Smooth muscle cell (in vitro differentiated cells): ENCODE results near the gene CDH18. TPM values are rescaled to one million over a fixed set of nuclear protein-coding genes. Genes with fewer than 3 reads are reported as not detected.

Experiments
- DNase-seq: peaks from one replicate; lab custom pipeline; 2025; ENCODE audit not compliant: unreplicated experiment; lab: John Stamatoyannopoulos, UW
- H2AFZ ChIP-seq: fragments of 200-600 bp; sonication (generic); 2 replicates; pipeline ENCODE4 v1.6.0; 2016; ENCODE audit warnings: antibody characterized with exemption, low read depth, mild to moderate bottlenecking
- H3F3A ChIP-seq: fragments of 200-600 bp; sonication (generic); 2 replicates; pipeline ENCODE4 v1.6.0; 2017; ENCODE audit warnings: antibody characterized with exemption, low read depth
- H3K27ac ChIP-seq: fragments of 200-600 bp; sonication (generic); 2 replicates; pipeline ENCODE4 v1.5.1; 2016; ENCODE audit warnings: low read depth, mild to moderate bottlenecking
- H3K27me3 ChIP-seq: fragments of 200-600 bp; sonication (generic); 2 replicates; pipeline ENCODE4 v1.6.1; 2016; ENCODE audit warnings: low read depth, mild to moderate bottlenecking
- H3K36me3 ChIP-seq: fragments of 200-600 bp; sonication (generic); 2 replicates; pipeline ENCODE4 v1.5.1; 2016; ENCODE audit warnings: low read depth
- H3K4me1 ChIP-seq: fragments of 200-600 bp; sonication (generic); 2 replicates; pipeline ENCODE4 v1.5.1; 2016; ENCODE audit warnings: low read depth
- H3K4me2 ChIP-seq: fragments of 200-600 bp; sonication (generic); 2 replicates; pipeline ENCODE4 v1.6.0; 2016; ENCODE audit warnings: mild to moderate bottlenecking
- H3K4me3 ChIP-seq: fragments of 200-600 bp; sonication (generic); 2 replicates; pipeline ENCODE4 v1.5.1; 2016; ENCODE audit warnings: mild to moderate bottlenecking
- H3K79me2 ChIP-seq: fragments of 200-600 bp; sonication (generic); 2 replicates; pipeline ENCODE4 v1.6.0; 2016; ENCODE audit warnings: low read depth, mild to moderate bottlenecking
- H3K9ac ChIP-seq: fragments of 200-600 bp; sonication (generic); 2 replicates; pipeline ENCODE4 v1.6.0; 2016; ENCODE audit warnings: low read depth
- H3K9me3 ChIP-seq: fragments of 200-600 bp; sonication (generic); replicated peaks from 2 replicates; pipeline ENCODE4 v1.5.1; 2016; ENCODE audit warnings: low read depth
- H4K20me1 ChIP-seq: fragments of 200-600 bp; sonication (generic); 2 replicates; pipeline ENCODE4 v1.6.0; 2016; ENCODE audit warnings: low read depth
- WGBS: methylation state at CpG from one replicate; pipeline ENCODE4 v1.1.7; 2016; ENCODE audit warnings: low lambda C conversion rate; 5-methylcytosine and 5-hydroxymethylcytosine counted together
- polyA plus RNA-seq: library from polyadenylated mRNA; unstranded; fragments of >200 nt; fragmentation: Nextera tagmentation; extraction: Ambion mirVana; gene quantifications from 2 replicates; pipeline ENCODE4 v1.2.1, GENCODE V29; 2016
- total RNA-seq: library from RNA; depleted of rRNA; stranded (reverse); fragments of >200 nt; gene quantifications from 2 replicates; pipeline ENCODE4 v1.2.3, GENCODE V29; 2014
- TF ChIP-seq, protein P1 (sequence below): fragments of 200-600 bp; sonication (generic); IDR thresholded peaks from 2 replicates; pipeline ENCODE4 v1.5.1; 2017; ENCODE audit warnings: borderline replicate concordance, mild to moderate bottlenecking, antibody characterized with exemption; ENCODE audit not compliant: insufficient read depth, poor library complexity, severe bottlenecking

The CDH18 gene
- total and polyA plus RNA-seq, 2 experiments from 2014 or later: 0.13 TPM; not detected in 1

DNA sequence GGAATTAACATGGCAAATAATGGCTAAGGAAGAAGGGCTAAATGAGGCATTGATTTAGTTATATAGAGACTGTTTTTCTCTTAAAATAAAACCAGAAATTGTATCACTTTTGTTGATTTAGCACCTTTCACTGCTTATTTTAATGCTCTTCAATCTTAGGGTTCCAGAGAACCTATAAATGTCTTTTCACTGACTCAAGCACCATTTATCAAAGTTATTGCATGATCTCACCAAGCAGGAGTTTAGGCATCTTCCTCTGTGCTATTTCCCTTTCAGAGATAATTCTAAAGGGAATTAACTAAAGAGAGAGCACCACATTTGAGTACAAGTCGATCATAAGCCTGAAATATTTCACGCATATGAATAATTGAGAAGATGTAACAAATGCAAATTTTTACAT is 357.1 kb downstream of the CDH18 start:
- WGBS: 74% methylated on average over 2 of the region's 2 CpGs
- no peaks in the 10 kb centered on the region for H4K20me1 ChIP-seq

DNA sequence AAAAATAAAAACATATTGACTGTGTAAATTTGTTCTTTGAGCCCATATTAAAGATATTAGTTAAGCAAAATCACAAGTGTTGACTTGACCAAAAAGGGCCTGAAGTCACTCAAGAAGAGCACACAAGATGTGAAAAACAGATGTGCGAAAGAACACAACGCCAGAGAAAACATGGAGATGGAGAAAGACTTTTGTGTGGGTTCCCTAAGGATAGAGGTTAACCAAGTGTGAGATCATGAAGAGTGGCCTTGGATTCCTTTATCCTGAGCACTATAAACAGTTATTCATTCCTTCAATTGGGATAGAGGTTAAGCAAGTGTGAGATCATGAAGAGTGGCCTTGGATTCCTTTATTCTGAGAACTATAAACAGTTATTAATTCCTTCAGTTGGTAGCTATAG is 361.8 kb downstream of the CDH18 start:
- Histone ChIP-seq H2AFZ (no peak overlapping the region), H3K36me3 (no peaks in the 10 kb centered on the region), H3K4me3 (no peak overlapping the region), H3K27me3 (no peaks in the 10 kb centered on the region), H4K20me1 (no peaks in the 10 kb centered on the region), H3K4me2 (no peak overlapping the region), H3K79me2 (no peaks in the 10 kb centered on the region), H3K27ac (no peak overlapping the region), H3K9me3 (no peaks in the 10 kb centered on the region), H3K9ac (no peak overlapping the region), H3F3A (no peaks in the 10 kb centered on the region), H3K4me1 (no peaks in the 10 kb centered on the region)
- TF ChIP-seq, protein P1, sequence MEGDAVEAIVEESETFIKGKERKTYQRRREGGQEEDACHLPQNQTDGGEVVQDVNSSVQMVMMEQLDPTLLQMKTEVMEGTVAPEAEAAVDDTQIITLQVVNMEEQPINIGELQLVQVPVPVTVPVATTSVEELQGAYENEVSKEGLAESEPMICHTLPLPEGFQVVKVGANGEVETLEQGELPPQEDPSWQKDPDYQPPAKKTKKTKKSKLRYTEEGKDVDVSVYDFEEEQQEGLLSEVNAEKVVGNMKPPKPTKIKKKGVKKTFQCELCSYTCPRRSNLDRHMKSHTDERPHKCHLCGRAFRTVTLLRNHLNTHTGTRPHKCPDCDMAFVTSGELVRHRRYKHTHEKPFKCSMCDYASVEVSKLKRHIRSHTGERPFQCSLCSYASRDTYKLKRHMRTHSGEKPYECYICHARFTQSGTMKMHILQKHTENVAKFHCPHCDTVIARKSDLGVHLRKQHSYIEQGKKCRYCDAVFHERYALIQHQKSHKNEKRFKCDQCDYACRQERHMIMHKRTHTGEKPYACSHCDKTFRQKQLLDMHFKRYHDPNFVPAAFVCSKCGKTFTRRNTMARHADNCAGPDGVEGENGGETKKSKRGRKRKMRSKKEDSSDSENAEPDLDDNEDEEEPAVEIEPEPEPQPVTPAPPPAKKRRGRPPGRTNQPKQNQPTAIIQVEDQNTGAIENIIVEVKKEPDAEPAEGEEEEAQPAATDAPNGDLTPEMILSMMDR: no peak
- 92% methylated on average over 2 of the region's 2 CpGs for WGBS
- no peak for DNase-seq

More for the DNA sequence above, 357.1 kb downstream of the CDH18 start:
- H3K79me2 ChIP-seq: no peaks in the 10 kb centered on the region
- H3K9ac ChIP-seq: no peak overlapping the region
- H3K9me3 ChIP-seq: no peaks in the 10 kb centered on the region
- H3K4me3 ChIP-seq: no peak overlapping the region
- H3F3A ChIP-seq: no peaks in the 10 kb centered on the region
- TF ChIP-seq, protein P1: no peak
- H3K4me1 ChIP-seq: no peaks in the 10 kb centered on the region
- no peak overlapping the region for H2AFZ ChIP-seq
- H3K36me3 ChIP-seq: no peaks in the 10 kb centered on the region
- no peaks in the 10 kb centered on the region for H3K27me3 ChIP-seq
- H3K4me2 ChIP-seq: no peak overlapping the region
- H3K27ac ChIP-seq: no peak overlapping the region
- DNase-seq: no peak

DNA sequence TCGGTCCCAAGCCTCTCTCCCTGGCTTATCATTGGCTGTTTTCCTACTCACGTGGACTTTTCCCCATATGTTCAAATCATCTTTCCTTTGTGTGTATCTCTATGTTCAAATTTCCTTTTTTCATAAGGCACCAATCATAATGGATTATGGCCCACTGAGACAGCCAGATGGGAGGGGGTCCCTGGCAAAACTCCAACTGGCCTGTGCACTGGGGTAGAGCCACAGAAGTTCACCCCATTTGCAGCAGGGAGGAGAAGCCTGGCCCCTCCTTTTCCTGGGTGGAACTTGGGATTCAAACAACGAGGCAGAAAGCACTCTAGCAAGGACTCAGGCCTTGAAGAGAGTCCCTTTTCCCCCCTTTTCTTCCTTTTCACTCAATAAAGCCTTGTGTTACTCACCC is 362.4 kb downstream of the CDH18 start:
- Histone ChIP-seq H2AFZ (no peak overlapping the region), H3K4me1 (no peaks in the 10 kb centered on the region), H3F3A (no peaks in the 10 kb centered on the region), H3K9ac (no peak overlapping the region), H3K4me3 (no peak overlapping the region), H3K27me3 (no peaks in the 10 kb centered on the region), H4K20me1 (no peaks in the 10 kb centered on the region), H3K4me2 (no peak overlapping the region), H3K9me3 (no peaks in the 10 kb centered on the region), H3K27ac (no peak overlapping the region), H3K79me2 (no peaks in the 10 kb centered on the region), H3K36me3 (no peaks in the 10 kb centered on the region)
- WGBS: 79% methylated on average over 3 of the region's 3 CpGs
- TF ChIP-seq, protein P1: no peak
- DNase-seq: no peak

DNA sequence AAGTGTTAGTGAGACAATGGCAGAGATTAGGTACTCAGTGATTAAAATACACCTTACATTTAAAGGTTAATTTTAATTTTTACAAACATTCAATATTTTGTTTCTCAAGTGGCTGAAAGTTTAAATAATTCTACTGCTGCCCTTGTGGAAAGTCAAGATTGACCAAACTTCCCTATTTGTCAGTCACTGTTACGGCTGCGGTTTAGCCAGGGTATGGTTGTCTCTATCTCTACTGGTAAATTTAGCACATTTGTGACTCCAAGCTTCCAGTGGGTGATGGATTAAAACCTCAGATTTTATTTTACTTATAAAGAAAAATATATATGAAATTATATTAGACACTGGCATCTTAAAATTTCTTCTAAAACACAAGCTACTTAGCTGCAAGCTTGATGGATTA is 368.4 kb downstream of the CDH18 start:
- H2AFZ ChIP-seq: no peak overlapping the region
- H3K4me2 ChIP-seq: no peak overlapping the region
- H3K9me3 ChIP-seq: no peaks in the 10 kb centered on the region
- TF ChIP-seq, protein P1: no peak
- no peaks in the 10 kb centered on the region for H3K79me2 ChIP-seq
- H3K36me3 ChIP-seq: no peaks in the 10 kb centered on the region
- H3F3A ChIP-seq: no peaks in the 10 kb centered on the region
- H3K27me3 ChIP-seq: no peaks in the 10 kb centered on the region
- no peaks in the 10 kb centered on the region for H4K20me1 ChIP-seq
- no peak for DNase-seq
- no peak overlapping the region for H3K27ac ChIP-seq
- WGBS: 94% methylated on average over 2 of the region's 2 CpGs
- H3K9ac ChIP-seq: no peak overlapping the region
- H3K4me1 ChIP-seq: no peaks in the 10 kb centered on the region
- no peak overlapping the region for H3K4me3 ChIP-seq
